PC-9 (cell line): ENCODE results near the gene C10orf105.

Experiments
- CTCF ChIP-seq: fragments of 200-600 bp; sonication (generic); conservative IDR thresholded peaks from 2 replicates; pipeline ENCODE4 v1.6.1; 2017; ENCODE audit warnings: mixed run types, antibody characterized with exemption, mild to moderate bottlenecking, moderate library complexity
- EZH2 ChIP-seq: fragments of 200-600 bp; sonication (generic); IDR thresholded peaks from 2 replicates; pipeline ENCODE4 v1.8.0; 2017; ENCODE audit warnings: antibody characterized with exemption, low read depth

GRCh38 chr10:71683301-71683700 lies 36.3 kb downstream of the C10orf105 start:
- TF ChIP-seq CTCF (no peak), EZH2 (no peak)
